Astrocyte (in vitro differentiated cells and primary cell): ENCODE measurements around the gene CPED1. TPM values are rescaled to one million over a fixed set of nuclear protein-coding genes. Genes with fewer than 3 reads are reported as not detected.
A peak's percentile ranks its signal among the peaks of the same experiment; 100 is the strongest.

ENCODE experiments used
- DNase-seq: peaks from one replicate; pipeline ENCODE4 v3.0.0-alpha.2; 2010; ENCODE audit warnings: low read depth
- FAIRE-seq: peaks from 2 replicates; lab custom pipeline; 2011; peaks lifted over from hg19 to GRCh38; lab: Jason Lieb, UNC
- H2AFZ ChIP-seq: 2 replicates; pipeline ENCODE4 v1.6.0; 2012; ENCODE audit warnings: low read depth, low read length, inconsistent platforms
- H3K27ac ChIP-seq: 2 replicates; pipeline ENCODE4 v1.5.1; 2011; ENCODE audit warnings: low read depth, low read length, inconsistent platforms
- H3K27me3 ChIP-seq: 2 replicates; pipeline ENCODE4 v1.6.0; 2011; ENCODE audit warnings: low read length, inconsistent platforms; ENCODE audit not compliant: insufficient read depth
- H3K36me3 ChIP-seq: 2 replicates; pipeline ENCODE4 v1.5.1; 2011; ENCODE audit warnings: low read length, inconsistent platforms; ENCODE audit not compliant: insufficient read depth
- H3K4me1 ChIP-seq: 2 replicates; pipeline ENCODE4 v1.5.1; 2011; ENCODE audit warnings: low read length, inconsistent platforms; ENCODE audit not compliant: insufficient read depth
- H3K4me2 ChIP-seq: 2 replicates; pipeline ENCODE4 v1.6.0; 2012; ENCODE audit warnings: low read length, inconsistent platforms
- H3K4me3 ChIP-seq: 2 replicates; pipeline ENCODE4 v1.5.1; 2011; ENCODE audit warnings: low read depth, mild to moderate bottlenecking, low read length, inconsistent platforms; ENCODE audit not compliant: insufficient read depth
- H3K79me2 ChIP-seq: 2 replicates; pipeline ENCODE4 v1.6.0; 2012; ENCODE audit warnings: mild to moderate bottlenecking, low read length, inconsistent platforms; ENCODE audit not compliant: insufficient read depth
- H3K9ac ChIP-seq: 2 replicates; pipeline ENCODE4 v1.6.0; 2012; ENCODE audit warnings: mild to moderate bottlenecking, low read length, inconsistent platforms
- H3K9me3 ChIP-seq: 2 replicates; pipeline ENCODE4 v1.5.1; 2012; ENCODE audit warnings: low read depth, mild to moderate bottlenecking, low read length, inconsistent platforms; ENCODE audit not compliant: insufficient read depth
- H4K20me1 ChIP-seq: 2 replicates; pipeline ENCODE4 v1.6.0; 2012; ENCODE audit warnings: low read length, inconsistent platforms; ENCODE audit not compliant: insufficient read depth
- H3K27ac Mint-ChIP-seq: one replicate; pipeline ENCODE4 v1.8.0; 2021; ENCODE audit warnings: mild to moderate bottlenecking, mixed read lengths; ENCODE audit not compliant: unreplicated experiment
- H3K27me3 Mint-ChIP-seq: one replicate; pipeline ENCODE4 v1.8.0; 2021; ENCODE audit warnings: low read depth, mixed read lengths; ENCODE audit not compliant: unreplicated experiment
- H3K36me3 Mint-ChIP-seq: one replicate; pipeline ENCODE4 v1.8.0; 2021; ENCODE audit warnings: low read depth, mixed read lengths; ENCODE audit not compliant: unreplicated experiment
- H3K4me1 Mint-ChIP-seq: one replicate; pipeline ENCODE4 v1.8.0; 2021; ENCODE audit warnings: low read depth, mixed read lengths; ENCODE audit not compliant: unreplicated experiment
- H3K4me3 Mint-ChIP-seq: one replicate; pipeline ENCODE4 v1.8.0; 2021; ENCODE audit warnings: mild to moderate bottlenecking, moderate library complexity, mixed read lengths; ENCODE audit not compliant: unreplicated experiment
- H3K9me3 Mint-ChIP-seq: one replicate; pipeline ENCODE4 v1.8.0; 2021; ENCODE audit warnings: mild to moderate bottlenecking, mixed read lengths; ENCODE audit not compliant: unreplicated experiment
- EZH2 ChIP-seq: IDR thresholded peaks from 2 replicates; pipeline ENCODE4 v1.6.1; 2012; ENCODE audit warnings: mild to moderate bottlenecking, low read length, inconsistent platforms; ENCODE audit not compliant: insufficient read depth
- total RNA-seq: library from RNA; stranded (reverse); gene quantifications from 2 replicates; pipeline ENCODE4 v1.2.1, GENCODE V29; 2021
- TF ChIP-seq, protein P1 (sequence below): IDR thresholded peaks from 2 replicates; pipeline ENCODE4 v1.5.1; 2011; ENCODE audit warnings: low read depth, mild to moderate bottlenecking, inconsistent platforms, low read length, moderate library complexity; ENCODE audit not compliant: insufficient read depth

Gene CPED1
- total RNA-seq, 1 donor from 2014 or later, result 6.1 TPM

GRCh38 chr7:121159553-121159952, 171.0 kb downstream of the CPED1 start:
- no peak for FAIRE-seq
- peaks cover 3% of the 10 kb centered on the region for H3K9me3 Mint-ChIP-seq
- no peak overlapping the region for H3K4me3 ChIP-seq
- H3K4me3 Mint-ChIP-seq, result no peak overlapping the region
- TF ChIP-seq, protein P1, sequence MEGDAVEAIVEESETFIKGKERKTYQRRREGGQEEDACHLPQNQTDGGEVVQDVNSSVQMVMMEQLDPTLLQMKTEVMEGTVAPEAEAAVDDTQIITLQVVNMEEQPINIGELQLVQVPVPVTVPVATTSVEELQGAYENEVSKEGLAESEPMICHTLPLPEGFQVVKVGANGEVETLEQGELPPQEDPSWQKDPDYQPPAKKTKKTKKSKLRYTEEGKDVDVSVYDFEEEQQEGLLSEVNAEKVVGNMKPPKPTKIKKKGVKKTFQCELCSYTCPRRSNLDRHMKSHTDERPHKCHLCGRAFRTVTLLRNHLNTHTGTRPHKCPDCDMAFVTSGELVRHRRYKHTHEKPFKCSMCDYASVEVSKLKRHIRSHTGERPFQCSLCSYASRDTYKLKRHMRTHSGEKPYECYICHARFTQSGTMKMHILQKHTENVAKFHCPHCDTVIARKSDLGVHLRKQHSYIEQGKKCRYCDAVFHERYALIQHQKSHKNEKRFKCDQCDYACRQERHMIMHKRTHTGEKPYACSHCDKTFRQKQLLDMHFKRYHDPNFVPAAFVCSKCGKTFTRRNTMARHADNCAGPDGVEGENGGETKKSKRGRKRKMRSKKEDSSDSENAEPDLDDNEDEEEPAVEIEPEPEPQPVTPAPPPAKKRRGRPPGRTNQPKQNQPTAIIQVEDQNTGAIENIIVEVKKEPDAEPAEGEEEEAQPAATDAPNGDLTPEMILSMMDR, result no peak
- TF ChIP-seq EZH2, result no peak
- DNase-seq, result no peak
- no peaks in the 10 kb centered on the region for H3K27me3 ChIP-seq
- no peak overlapping the region for H3K27ac ChIP-seq
- no peaks in the 10 kb centered on the region for H3K79me2 ChIP-seq
- no peak overlapping the region for H3K4me2 ChIP-seq
- no peaks in the 10 kb centered on the region for H3K36me3 ChIP-seq
- H3K27ac Mint-ChIP-seq, result no peak overlapping the region
- no peak overlapping the region for H3K9ac ChIP-seq
- H3K36me3 Mint-ChIP-seq, result no peaks in the 10 kb centered on the region
- H3K9me3 ChIP-seq, result no peaks in the 10 kb centered on the region
- H4K20me1 ChIP-seq, result no peaks in the 10 kb centered on the region
- no peaks in the 10 kb centered on the region for H3K4me1 Mint-ChIP-seq
- H3K4me1 ChIP-seq, result no peaks in the 10 kb centered on the region
- no peak overlapping the region for H2AFZ ChIP-seq
- no peaks in the 10 kb centered on the region for H3K27me3 Mint-ChIP-seq

- no peak overlapping the region for H3K9ac ChIP-seq
- H3K27me3 ChIP-seq, result no peaks in the 10 kb centered on the region
- Mint-ChIP-seq H3K4me3 (no peak overlapping the region), H3K27me3 (no peaks in the 10 kb centered on the region), H3K4me1 (no peaks in the 10 kb centered on the region), H3K9me3 (peaks cover 3% of the 10 kb centered on the region), H3K27ac (peak overlapping the region; percentile 42), H3K36me3 (no peaks in the 10 kb centered on the region)
- no peak for DNase-seq
- no peak for FAIRE-seq
- no peak overlapping the region for H3K4me2 ChIP-seq
- H3K4me3 ChIP-seq, result no peak overlapping the region
- no peaks in the 10 kb centered on the region for H3K9me3 ChIP-seq
- H2AFZ ChIP-seq, result no peak overlapping the region
- TF ChIP-seq, protein P1, result no peak
- no peak for TF ChIP-seq EZH2
- no peaks in the 10 kb centered on the region for H3K79me2 ChIP-seq
- no peaks in the 10 kb centered on the region for H3K4me1 ChIP-seq
- no peak overlapping the region for H3K27ac ChIP-seq
- H4K20me1 ChIP-seq, result no peaks in the 10 kb centered on the region
- no peaks in the 10 kb centered on the region for H3K36me3 ChIP-seq
These were observed 171.9 kb downstream of the CPED1 start for GRCh38 chr7:121160150-121161008.

DNA sequence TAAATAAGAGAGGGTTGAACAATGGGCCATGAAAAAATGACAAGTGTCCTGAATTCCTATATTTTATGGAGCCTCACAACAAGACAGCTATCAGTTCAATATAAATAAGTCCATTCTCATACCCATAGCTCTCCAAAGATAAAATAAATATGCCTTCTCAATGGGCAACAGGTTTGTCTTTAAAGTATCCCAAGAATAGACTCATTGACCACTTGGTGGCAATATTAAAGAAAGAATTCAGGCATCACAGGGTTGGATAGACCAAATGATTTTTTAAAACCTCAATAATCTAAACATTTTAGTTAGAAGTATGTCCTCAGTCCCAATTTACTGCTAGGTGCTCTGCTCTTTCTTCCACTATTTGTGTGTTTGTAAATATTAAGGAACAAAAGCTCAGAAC, 175.2 kb downstream of the CPED1 start:
- no peaks in the 10 kb centered on the region for H3K4me1 Mint-ChIP-seq
- Histone ChIP-seq H3K79me2 (no peaks in the 10 kb centered on the region), H3K4me1 (no peaks in the 10 kb centered on the region), H2AFZ (no peak overlapping the region), H3K4me3 (no peak overlapping the region), H3K36me3 (no peaks in the 10 kb centered on the region), H3K9me3 (no peaks in the 10 kb centered on the region), H3K27me3 (no peaks in the 10 kb centered on the region), H3K9ac (no peak overlapping the region), H3K4me2 (no peak overlapping the region), H3K27ac (no peak overlapping the region), H4K20me1 (no peaks in the 10 kb centered on the region)
- H3K4me3 Mint-ChIP-seq, result no peak overlapping the region
- no peak for FAIRE-seq
- no peak overlapping the region for H3K27ac Mint-ChIP-seq
- H3K27me3 Mint-ChIP-seq, result no peaks in the 10 kb centered on the region
- H3K9me3 Mint-ChIP-seq, result peaks cover 3% of the 10 kb centered on the region
- TF ChIP-seq, protein P1, result no peak
- no peak for TF ChIP-seq EZH2
- no peaks in the 10 kb centered on the region for H3K36me3 Mint-ChIP-seq
- no peak for DNase-seq
